ENCODE data around the gene MPHOSPH8.

The MPHOSPH8 gene

GRCh38 chr13:19633479-19634255 is at the start of gene MPHOSPH8:
MPHOSPH8 (plus strand) TSS chr13:19633659; CDS start chr13:19633749, 90 bp downstream.
- peak; percentile 89 to 96 (median 91) for DNase-seq (ENCODE audit: low read depth in 2 of 3, low spot score in 1 of 3)

GRCh38 chr13:19586904-19587634 is 46.4 kb upstream of the MPHOSPH8 start:
- DNase-seq (ENCODE audit: low read depth in 2 of 3, low spot score in 1 of 3) = peak; percentile 71 to 75 (median 74)

GRCh38 chr13:19587635-19588300 is 45.7 kb upstream of the MPHOSPH8 start:
- peak in 1 of 3 donors; percentile 40 for DNase-seq (ENCODE audit: low read depth in 2 of 3, low spot score in 1 of 3)

- no peak for DNase-seq (ENCODE audit: low read depth in 2 of 3, low spot score in 1 of 3)
Measured at GRCh38 chr13:19589312-19589711, 44.1 kb upstream of the MPHOSPH8 start.

GRCh38 chr13:19590423-19590822 is 43.0 kb upstream of the MPHOSPH8 start:
- no peak for DNase-seq (ENCODE audit: low read depth in 2 of 3, low spot score in 1 of 3)

- no peak for DNase-seq (ENCODE audit: low read depth in 2 of 3, low spot score in 1 of 3)
Measured at GRCh38 chr13:19591864-19592263, 41.6 kb upstream of the MPHOSPH8 start.

GRCh38 chr13:19592657-19593180 is 40.7 kb upstream of the MPHOSPH8 start:
- DNase-seq (ENCODE audit: low read depth in 2 of 3, low spot score in 1 of 3) = no peak

GRCh38 chr13:19596086-19596485 is 37.4 kb upstream of the MPHOSPH8 start:
- no peak for DNase-seq (ENCODE audit: low read depth in 2 of 3, low spot score in 1 of 3)

GRCh38 chr13:19596960-19597361 is 36.5 kb upstream of the MPHOSPH8 start:
- DNase-seq (ENCODE audit: low read depth in 2 of 3, low spot score in 1 of 3) = no peak

- no peak for DNase-seq (ENCODE audit: low read depth in 2 of 3, low spot score in 1 of 3)
Measured at GRCh38 chr13:19597523-19597922, 35.9 kb upstream of the MPHOSPH8 start.

- DNase-seq (ENCODE audit: low read depth in 2 of 3, low spot score in 1 of 3) = peak in 1 of 3 donors; percentile 13
Measured at GRCh38 chr13:19601749-19602725, 31.4 kb upstream of the MPHOSPH8 start.

GRCh38 chr13:19604306-19604705 is 29.2 kb upstream of the MPHOSPH8 start:
- no peak for DNase-seq (ENCODE audit: low read depth in 2 of 3, low spot score in 1 of 3)

GRCh38 chr13:19605161-19605955 is 28.1 kb upstream of the MPHOSPH8 start:
- no peak for DNase-seq (ENCODE audit: low read depth in 2 of 3, low spot score in 1 of 3)

- DNase-seq (ENCODE audit: low read depth in 2 of 3, low spot score in 1 of 3) = no peak
Measured at GRCh38 chr13:19606152-19606551, 27.3 kb upstream of the MPHOSPH8 start.

- DNase-seq (ENCODE audit: low read depth in 2 of 3, low spot score in 1 of 3) = no peak
Measured at GRCh38 chr13:19606737-19607136, 26.7 kb upstream of the MPHOSPH8 start.

GRCh38 chr13:19607523-19608078 is 25.9 kb upstream of the MPHOSPH8 start:
- no peak for DNase-seq (ENCODE audit: low read depth in 2 of 3, low spot score in 1 of 3)

GRCh38 chr13:19618977-19619376 is 14.5 kb upstream of the MPHOSPH8 start:
- no peak for DNase-seq (ENCODE audit: low read depth in 2 of 3, low spot score in 1 of 3)

GRCh38 chr13:19622193-19622592 is 11.3 kb upstream of the MPHOSPH8 start:
- DNase-seq (ENCODE audit: low read depth in 2 of 3, low spot score in 1 of 3) = no peak

GRCh38 chr13:19624265-19624664 is 9.2 kb upstream of the MPHOSPH8 start:
- DNase-seq (ENCODE audit: low read depth in 2 of 3, low spot score in 1 of 3) = no peak

Measured in stimulated activated CD4-positive, alpha-beta T cell treated with anti-CD3 and anti-CD28 coated beads, Interleukin-12 subunit alpha, Interleukin-12 subunit beta, amount 100 ng/mL, for 48 hours (primary cell).